ENCODE results near the gene LCLAT1.
"Not testable (repeated sequence)": the region's sequence is repeated elsewhere in the genome, so short reads cannot be mapped to it uniquely, and the experiment has no call there.

Gene LCLAT1

DNA sequence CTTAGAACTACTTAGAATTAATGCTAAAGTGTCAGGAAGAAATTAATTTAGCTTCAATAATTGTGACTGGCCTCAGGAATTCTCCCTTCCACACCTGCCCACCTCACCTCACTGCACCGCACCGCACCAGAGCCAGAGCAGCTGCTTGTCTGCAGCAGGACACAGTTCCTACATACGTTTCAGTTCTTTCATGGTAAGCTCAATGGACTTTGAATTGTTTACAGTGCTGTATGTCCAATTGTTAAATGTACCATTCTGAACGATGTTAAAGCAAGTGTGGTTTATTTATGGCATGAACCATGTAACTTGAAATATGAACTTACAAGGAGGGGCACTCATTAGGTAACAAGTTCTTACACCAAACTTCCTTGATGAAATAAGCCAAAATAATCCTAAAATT lies 196.0 kb downstream of the LCLAT1 start:
- not testable (repeated sequence) for DNase-seq (ENCODE audit: low read depth in 2 of 2)

DNA sequence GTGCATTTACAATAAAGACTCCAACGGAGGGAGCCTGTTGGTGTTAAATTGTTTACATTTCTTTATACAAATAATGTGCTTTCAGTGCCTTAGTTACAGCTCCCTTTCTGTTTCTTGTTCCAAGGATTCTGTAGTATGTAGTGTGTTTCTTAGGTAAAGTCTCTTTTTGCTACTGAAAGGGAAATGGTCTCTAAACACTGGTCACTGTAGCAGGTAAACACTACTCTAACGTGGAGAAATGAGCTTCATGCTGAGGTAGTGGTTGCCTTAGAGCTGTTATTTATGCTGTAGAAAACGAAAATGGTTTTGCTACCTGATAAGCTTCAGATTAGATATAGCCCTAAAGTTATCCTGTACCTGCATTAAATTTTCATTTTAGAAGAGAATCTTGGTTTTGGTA lies 196.6 kb downstream of the LCLAT1 start:
- DNase-seq (ENCODE audit: low read depth in 2 of 2): no peak

- DNase-seq (ENCODE audit: low read depth in 2 of 2): no peak
These were observed 198.2 kb downstream of the LCLAT1 start for GRCh38 chr2:30645081-30645744.

DNA sequence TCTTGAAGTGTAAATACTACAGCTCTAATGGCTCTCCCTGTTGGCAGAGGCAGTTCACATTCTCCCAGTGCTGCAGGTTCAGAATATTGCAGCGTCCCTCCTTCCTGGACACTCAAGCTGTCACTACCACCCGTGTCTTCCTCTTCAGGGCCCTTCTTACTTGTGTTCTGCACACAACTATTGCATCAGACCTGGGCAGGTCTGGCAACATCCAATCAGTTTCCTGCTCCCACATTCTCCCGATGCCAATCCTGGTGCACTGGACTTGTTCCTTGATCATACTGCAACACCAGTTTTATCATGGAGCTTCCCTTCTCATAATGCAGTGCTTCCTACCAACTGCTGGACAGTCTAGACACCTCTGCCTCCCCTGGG lies 198.7 kb downstream of the LCLAT1 start:
- no peak for DNase-seq (ENCODE audit: low read depth in 2 of 2)

DNA sequence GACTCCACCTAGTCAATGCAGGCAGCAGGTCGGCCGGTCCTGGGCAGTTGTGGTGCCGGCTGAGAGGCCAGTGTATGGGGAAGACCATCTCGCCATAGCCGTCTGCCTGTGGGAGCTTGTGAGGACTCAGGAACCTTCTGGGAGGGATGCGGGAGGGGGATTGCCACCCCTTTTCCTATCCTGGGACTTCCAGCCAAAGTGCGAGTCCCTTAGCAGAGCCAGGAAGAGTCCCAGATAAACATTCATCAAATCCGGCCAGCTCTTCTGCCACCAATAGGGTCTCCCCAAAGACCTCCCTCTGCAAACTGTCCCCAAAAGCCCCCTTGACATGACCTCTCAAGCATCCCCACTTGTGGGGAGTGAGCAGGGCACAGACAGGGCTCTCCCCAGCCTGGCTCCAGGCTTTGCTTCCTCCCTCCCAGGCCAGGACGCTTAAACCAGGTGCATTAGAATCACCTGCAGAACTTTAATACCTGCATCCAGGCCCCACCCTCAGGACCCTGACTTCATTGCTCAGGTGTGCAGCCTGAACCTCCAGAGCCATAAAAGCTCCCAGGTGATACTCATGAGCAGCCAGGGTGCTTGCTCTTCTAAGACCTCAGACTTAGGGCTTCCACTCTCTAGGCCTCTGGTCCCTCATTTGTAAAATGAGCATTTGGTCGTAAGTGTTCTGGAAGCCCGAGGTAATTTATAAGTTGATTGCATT lies 200.9 kb downstream of the LCLAT1 start:
- no peak for DNase-seq (ENCODE audit: low read depth in 2 of 2)

GRCh38 chr2:30649278-30649677 lies 202.2 kb downstream of the LCLAT1 start:
- no peak for DNase-seq (ENCODE audit: low read depth in 2 of 2)

DNA sequence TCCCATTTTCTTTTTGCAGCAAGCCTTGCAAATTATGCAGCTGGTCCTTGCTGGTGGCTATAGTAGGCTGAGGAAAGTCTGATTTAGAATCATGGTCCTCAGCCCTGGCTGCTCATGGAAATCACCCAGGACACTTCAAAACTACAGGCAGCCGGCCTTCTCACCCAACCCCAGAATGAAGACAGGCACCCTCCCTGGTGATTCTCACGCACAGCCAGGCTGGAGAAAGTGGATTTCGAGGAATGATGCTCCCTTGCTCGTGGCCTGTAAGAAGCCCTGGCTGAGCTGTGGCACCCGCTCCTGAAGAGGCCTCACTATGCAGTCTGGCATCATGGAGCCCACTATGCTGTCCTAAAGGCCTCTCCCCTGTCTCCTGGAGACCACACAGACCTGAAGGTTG lies 202.8 kb downstream of the LCLAT1 start:
- DNase-seq (ENCODE audit: low read depth in 2 of 2): no peak

DNA sequence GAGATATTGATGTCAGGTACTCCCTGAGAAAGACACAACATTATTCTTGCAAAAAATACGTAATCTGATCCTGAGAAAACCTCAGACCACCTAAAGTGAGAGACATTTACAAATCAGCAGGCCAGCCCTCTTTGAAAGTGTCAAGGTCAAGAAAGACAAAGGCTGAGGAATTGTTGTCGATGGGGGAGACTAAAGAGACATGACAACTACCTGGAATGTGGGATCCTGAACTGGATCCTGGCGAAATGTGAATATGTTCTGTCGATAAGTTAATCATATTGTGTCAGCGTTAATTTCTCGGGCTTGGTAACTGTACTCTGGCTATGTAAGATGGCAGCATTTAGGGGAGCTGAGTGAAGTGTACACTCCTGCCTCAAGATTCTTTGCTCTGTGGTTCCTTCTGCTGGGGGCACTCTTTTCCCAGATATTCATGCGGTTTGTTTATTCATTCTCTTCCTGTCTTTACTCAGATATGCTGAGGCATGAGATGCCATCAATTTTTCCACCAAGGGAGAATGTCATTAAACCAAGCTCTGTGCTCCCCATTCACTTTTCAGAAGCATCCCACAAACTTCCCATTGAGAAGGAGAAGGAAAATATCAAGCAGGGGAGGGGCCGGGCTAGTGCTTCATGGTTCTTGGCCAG lies 205.3 kb downstream of the LCLAT1 start:
- DNase-seq (ENCODE audit: low read depth in 2 of 2): no peak

DNA sequence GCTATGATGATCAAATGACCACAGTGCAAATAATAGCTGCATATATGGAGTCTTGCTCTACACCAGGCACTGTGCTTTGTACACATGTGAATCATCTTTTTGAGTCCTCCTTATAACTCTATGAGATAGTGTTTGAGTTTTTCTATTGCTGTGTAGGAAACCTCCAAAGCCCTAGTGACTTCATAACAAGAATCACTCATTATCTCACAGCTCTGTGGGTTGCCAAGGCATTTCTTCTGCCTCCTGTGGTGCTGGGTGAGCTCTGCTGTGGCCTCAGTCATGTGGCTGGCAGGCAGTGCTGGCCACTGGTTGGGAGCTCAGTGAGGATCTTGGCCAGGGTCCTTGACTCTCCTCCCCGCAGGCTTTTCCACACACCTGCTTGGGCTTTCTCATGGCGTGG lies 206.8 kb downstream of the LCLAT1 start:
- DNase-seq (ENCODE audit: low read depth in 2 of 2): no peak

DNA sequence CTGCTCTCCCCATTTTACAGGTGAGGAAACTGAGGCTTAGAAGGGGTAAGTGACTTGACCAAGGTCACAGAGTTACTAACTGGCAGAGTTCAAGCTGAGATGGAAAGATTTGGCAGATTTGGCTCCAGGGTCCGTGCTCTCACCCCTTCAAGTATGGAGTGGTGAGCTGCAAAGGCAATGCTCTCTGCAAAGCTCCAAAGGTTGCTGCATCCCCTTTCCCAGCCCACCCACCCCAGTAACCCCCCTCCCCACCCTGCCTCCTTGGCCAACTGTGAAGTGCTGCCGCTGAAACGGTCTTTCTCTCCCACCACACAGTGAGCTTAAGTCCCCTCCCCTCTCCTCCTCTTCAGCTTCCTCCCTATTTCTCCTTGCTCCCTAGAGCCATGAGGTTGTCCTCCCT lies 207.4 kb downstream of the LCLAT1 start:
- no peak for DNase-seq (ENCODE audit: low read depth in 2 of 2)

GRCh38 chr2:30655211-30655610 lies 208.2 kb downstream of the LCLAT1 start:
- no peak for DNase-seq (ENCODE audit: low read depth in 2 of 2)

DNA sequence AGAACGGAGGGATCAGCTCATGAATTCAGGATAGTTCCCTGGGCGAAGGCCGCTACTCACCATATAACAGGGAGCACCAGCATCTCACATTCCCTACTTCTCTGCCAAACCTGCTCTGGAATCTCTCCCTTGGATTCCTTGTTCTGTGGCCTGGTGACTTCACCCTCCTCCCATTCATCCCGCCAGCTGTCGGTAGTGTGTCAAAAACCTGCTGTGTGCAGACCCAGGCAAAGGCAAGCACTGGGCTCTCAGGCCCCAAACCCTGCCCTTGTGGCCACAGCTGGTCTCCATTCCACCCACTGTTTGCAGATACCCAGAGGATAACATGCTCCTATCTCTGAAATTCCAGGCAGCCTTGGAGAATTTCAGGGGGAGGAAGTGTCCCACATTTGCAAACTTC lies 208.6 kb downstream of the LCLAT1 start:
- DNase-seq (ENCODE audit: low read depth in 2 of 2): no peak

DNA sequence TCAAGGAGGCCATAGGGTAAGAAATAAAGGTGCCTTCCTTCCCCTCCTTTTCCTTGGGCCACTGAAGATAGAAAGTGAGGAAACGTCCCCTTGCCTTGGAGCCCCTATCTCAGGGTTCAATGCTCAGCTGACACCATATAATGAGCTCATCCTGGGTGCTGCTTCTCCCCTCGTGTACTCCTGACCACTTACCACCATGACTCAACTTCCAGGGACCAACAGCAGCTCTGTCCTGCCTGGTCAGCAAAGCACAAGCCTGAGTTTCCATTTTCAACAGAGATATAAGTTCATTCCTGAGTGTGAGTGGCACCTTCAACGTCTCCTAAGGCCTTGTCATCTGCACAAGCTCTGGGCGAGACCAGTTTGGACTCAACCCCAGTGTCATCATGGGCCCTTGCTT lies 209.0 kb downstream of the LCLAT1 start:
- DNase-seq (ENCODE audit: low read depth in 2 of 2): no peak

DNA sequence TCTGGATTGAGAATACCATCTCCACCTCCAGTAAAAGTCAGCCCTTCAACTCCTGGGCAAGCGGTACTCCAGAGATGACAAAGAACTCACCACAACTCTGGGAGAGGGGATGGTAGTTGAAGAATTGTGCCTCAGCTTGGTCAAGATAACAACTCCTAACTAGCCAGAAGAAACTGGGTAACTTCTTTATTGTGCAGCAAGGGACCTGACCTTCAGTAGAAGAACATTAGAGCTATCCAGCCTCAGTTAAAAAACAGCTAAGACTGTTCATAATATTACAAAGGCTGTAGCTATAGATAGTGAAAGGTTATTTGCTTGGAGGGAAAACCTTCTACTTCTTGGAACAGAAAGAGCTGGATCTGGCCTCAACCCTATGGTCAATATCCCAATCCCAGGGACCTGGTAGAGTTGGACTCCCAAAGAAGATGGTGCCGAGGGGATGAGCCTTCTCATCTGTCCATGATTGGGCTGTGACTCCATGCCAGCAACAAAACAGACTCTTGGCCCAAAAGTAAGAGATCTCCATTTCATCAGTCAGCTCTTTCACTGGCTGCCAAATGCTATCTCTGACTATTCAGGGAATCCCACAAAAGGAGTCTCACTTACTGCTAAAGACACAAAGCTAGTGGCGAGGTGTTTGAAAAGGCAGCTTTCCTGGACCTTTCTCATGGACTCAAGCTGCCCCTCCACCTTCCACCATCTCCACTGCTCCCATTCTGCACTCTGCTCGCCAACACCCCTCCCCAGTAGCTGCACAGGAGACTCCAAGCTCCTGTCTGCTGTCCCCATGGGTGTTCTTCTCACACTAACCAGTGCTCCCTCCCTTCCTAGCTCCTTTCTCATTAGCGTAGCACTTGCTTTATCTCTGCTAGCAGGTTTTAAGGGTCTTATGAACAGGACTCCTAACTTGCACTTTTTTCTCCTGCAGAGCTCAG lies 214.4 kb downstream of the LCLAT1 start:
- no peak for DNase-seq (ENCODE audit: low read depth in 2 of 2)

- no peak for DNase-seq (ENCODE audit: low read depth in 2 of 2)
These were observed 215.5 kb downstream of the LCLAT1 start for GRCh38 chr2:30662268-30663131.

DNA sequence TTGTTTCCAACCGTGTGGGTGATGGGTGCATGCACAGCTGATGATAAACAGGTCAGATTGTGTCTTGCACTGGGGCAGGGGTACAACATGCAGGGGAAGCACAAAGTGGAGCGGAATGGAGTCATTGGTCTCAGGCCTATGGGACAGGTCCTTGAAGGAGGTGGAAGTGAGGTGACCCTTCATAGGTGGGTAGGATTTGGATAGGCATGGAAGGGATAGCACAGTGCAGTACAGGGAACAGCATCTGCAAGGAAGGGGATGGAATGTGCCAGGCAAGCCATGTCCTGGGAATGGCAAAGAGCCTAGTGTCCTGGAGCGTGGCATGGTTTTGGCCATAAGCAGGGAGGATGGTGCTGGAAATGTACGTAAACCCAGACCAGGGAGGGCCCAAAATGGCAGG lies 216.3 kb downstream of the LCLAT1 start:
- no peak for DNase-seq (ENCODE audit: low read depth in 2 of 2)

DNA sequence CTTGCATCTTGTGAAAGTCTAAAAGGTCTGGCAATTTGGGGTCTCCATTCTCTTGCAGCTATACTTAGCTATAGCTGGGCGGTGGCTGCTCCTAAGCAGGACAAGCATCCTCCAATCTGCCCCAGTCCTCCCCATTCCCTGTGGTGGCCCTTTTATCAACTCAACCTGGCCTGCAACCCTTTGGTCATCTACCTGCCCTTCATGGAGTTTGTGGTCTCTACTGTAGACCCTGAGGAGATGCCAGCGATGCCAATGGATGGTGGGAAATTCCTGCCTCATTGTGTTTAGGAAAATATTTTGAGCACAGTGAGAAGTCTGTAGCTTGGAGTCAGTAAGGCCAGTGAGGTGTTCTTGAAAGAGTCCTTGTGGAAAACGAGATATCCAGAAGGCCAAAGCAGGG lies 216.8 kb downstream of the LCLAT1 start:
- no peak for DNase-seq (ENCODE audit: low read depth in 2 of 2)

- peak; percentile 81 to 83 for DNase-seq (ENCODE audit: low read depth in 2 of 2)
These were observed 217.8 kb downstream of the LCLAT1 start for GRCh38 chr2:30664761-30665358.

GRCh38 chr2:30665761-30666265 lies 218.8 kb downstream of the LCLAT1 start:
- no peak for DNase-seq (ENCODE audit: low read depth in 2 of 2)

DNA sequence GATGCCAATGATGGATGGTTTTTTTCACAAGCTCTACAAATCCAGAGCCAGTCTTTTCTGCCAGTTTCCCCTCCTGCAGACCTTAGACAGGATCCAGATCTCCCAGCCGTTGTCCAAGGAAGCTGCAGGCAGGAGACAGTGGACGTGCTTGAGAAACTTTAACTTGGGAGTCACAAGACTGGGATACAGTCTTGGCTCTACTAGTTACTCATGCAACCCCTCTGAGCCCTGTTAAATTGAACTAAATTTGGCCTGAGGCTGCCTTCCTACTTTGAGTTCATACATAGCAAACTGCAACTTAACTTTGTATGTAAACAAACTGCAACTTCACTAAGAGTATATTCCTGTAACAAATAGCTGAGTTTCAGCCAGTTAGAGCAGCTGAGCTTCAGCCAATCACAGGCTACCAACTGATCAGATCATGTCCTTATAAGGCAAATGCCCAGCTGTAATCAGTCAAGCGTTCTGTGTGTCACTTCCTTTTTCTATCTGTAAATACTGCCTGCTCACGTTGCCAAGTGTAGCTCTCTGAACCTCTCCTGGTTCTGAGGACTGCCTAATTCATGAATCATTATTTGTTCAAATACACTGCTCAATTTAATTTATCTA lies 219.3 kb downstream of the LCLAT1 start:
- DNase-seq (ENCODE audit: low read depth in 2 of 2): peak; percentile 56 to 58
